ENCODE data around the gene ALDH18A1. TPM values are rescaled to one million over a fixed set of nuclear protein-coding genes. Genes with fewer than 3 reads are reported as not detected.

ALDH18A1 gene
- total and polyA plus RNA-seq, 2 experiments from 2014 or later: 92.4 to 121 TPM

GRCh38 chr10:95606922-95607321, 49.6 kb downstream of the ALDH18A1 start:
- no peak overlapping the region for H3K9ac ChIP-seq
- H3K4me2 ChIP-seq (ENCODE audit: unreplicated experiment): no peak overlapping the region
- DNase-seq: no peak
- 77 to 83% methylated on average over 3 of the region's 3 CpGs for WGBS, 2 experiments (ENCODE audit: low coverage in 1 of 2, low lambda C conversion rate in 2 of 2, missing lambda C conversion rate in 2 of 2)
- no peak overlapping the region for H3K27ac ChIP-seq
- in situ Hi-C loops (cut with MboI): loop anchor here (25.0 kb wide), 1 partner anchor 970 kb away; no protein-coding TSS in a partner anchor
- no peaks in the 10 kb centered on the region for H3K27me3 ChIP-seq (replicated peaks; ENCODE audit: insufficient read depth)
- no peak overlapping the region for H3K4me3 ChIP-seq
- no peaks in the 10 kb centered on the region for H3K9me3 ChIP-seq (ENCODE audit: low read depth)
- peaks cover 26% of the 10 kb centered on the region; the same call in 1 of the 2 replicates for H3F3A ChIP-seq (ENCODE audit: insufficient read depth)
- no peaks in the 10 kb centered on the region for H3K4me1 ChIP-seq (ENCODE audit: insufficient read depth)
- H3K36me3 ChIP-seq (ENCODE audit: low read depth): peaks cover 44% of the 10 kb centered on the region; the same call in 1 of the 2 replicates
- no peak overlapping the region for H2AFZ ChIP-seq
- TF ChIP-seq EZH2phosphoT487 (IDR thresholded peaks at IDR 0.05; ENCODE audit: insufficient read depth, low read depth) (no peak), EZH2 (IDR thresholded peaks at IDR 0.05; ENCODE audit: insufficient read depth, poor library complexity, severe bottlenecking) (no peak)
- H3K79me2 ChIP-seq (ENCODE audit: insufficient read depth): no peaks in the 10 kb centered on the region
- no peaks in the 10 kb centered on the region for H3K9me2 ChIP-seq (ENCODE audit: insufficient read depth)
- no peaks in the 10 kb centered on the region for H4K20me1 ChIP-seq (ENCODE audit: insufficient read depth)

GRCh38 chr10:95605163-95605562, 51.3 kb downstream of the ALDH18A1 start:
- H3K36me3 ChIP-seq (ENCODE audit: low read depth): peaks cover 33% of the 10 kb centered on the region; the same call in 1 of the 2 replicates
- H3K4me1 ChIP-seq (ENCODE audit: insufficient read depth): no peaks in the 10 kb centered on the region
- H3K4me3 ChIP-seq: no peak overlapping the region
- no peaks in the 10 kb centered on the region for H4K20me1 ChIP-seq (ENCODE audit: insufficient read depth)
- H3K27me3 ChIP-seq (replicated peaks; ENCODE audit: insufficient read depth): no peaks in the 10 kb centered on the region
- DNase-seq: no peak
- no peak overlapping the region for H3K27ac ChIP-seq
- no peak overlapping the region for H3K4me2 ChIP-seq (ENCODE audit: unreplicated experiment)
- H3K79me2 ChIP-seq (ENCODE audit: insufficient read depth): no peaks in the 10 kb centered on the region
- 58 to 60% methylated on average over 3 of the region's 3 CpGs for WGBS, 2 experiments (ENCODE audit: low coverage in 1 of 2, low lambda C conversion rate in 2 of 2, missing lambda C conversion rate in 2 of 2)
- in situ Hi-C loops (cut with MboI): loop anchor here (25.0 kb wide), 1 partner anchor 968 kb away; no protein-coding TSS in a partner anchor
- H2AFZ ChIP-seq: no peak overlapping the region
- peaks cover 26% of the 10 kb centered on the region; the same call in 1 of the 2 replicates for H3F3A ChIP-seq (ENCODE audit: insufficient read depth)
- H3K9me2 ChIP-seq (ENCODE audit: insufficient read depth): no peaks in the 10 kb centered on the region
- no peak overlapping the region for H3K9ac ChIP-seq
- H3K9me3 ChIP-seq (ENCODE audit: low read depth): no peaks in the 10 kb centered on the region
- TF ChIP-seq EZH2phosphoT487 (IDR thresholded peaks at IDR 0.05; ENCODE audit: insufficient read depth, low read depth): no peak
- TF ChIP-seq EZH2 (IDR thresholded peaks at IDR 0.05; ENCODE audit: insufficient read depth, poor library complexity, severe bottlenecking): no peak

GRCh38 chr10:95604630-95605029, 51.9 kb downstream of the ALDH18A1 start:
- no peak for DNase-seq
- Histone ChIP-seq H2AFZ (no peak overlapping the region), H3K27ac (no peak overlapping the region), H3K9me3 (ENCODE audit: low read depth) (no peaks in the 10 kb centered on the region), H3K4me2 (ENCODE audit: unreplicated experiment) (no peak overlapping the region), H3K9ac (no peak overlapping the region), H3K36me3 (ENCODE audit: low read depth) (peaks cover 29% of the 10 kb centered on the region; the same call in 1 of the 2 replicates), H3K9me2 (ENCODE audit: insufficient read depth) (no peaks in the 10 kb centered on the region), H4K20me1 (ENCODE audit: insufficient read depth) (no peaks in the 10 kb centered on the region), H3K4me3 (no peak overlapping the region), H3K4me1 (ENCODE audit: insufficient read depth) (no peaks in the 10 kb centered on the region), H3F3A (ENCODE audit: insufficient read depth) (peaks cover 26% of the 10 kb centered on the region; the same call in 1 of the 2 replicates), H3K79me2 (ENCODE audit: insufficient read depth) (no peaks in the 10 kb centered on the region), H3K27me3 (replicated peaks; ENCODE audit: insufficient read depth) (no peaks in the 10 kb centered on the region)
- in situ Hi-C loops (cut with MboI): loop anchor here (25.0 kb wide), 1 partner anchor 967 kb away; no protein-coding TSS in a partner anchor
- TF ChIP-seq EZH2phosphoT487 (IDR thresholded peaks at IDR 0.05; ENCODE audit: insufficient read depth, low read depth) (no peak), EZH2 (IDR thresholded peaks at IDR 0.05; ENCODE audit: insufficient read depth, poor library complexity, severe bottlenecking) (no peak)

- Histone ChIP-seq H2AFZ (no peak overlapping the region), H3K4me3 (no peak overlapping the region), H3K27ac (no peak overlapping the region), H3K4me2 (ENCODE audit: unreplicated experiment) (no peak overlapping the region), H3K9me2 (ENCODE audit: insufficient read depth) (no peaks in the 10 kb centered on the region), H3K79me2 (ENCODE audit: insufficient read depth) (no peaks in the 10 kb centered on the region), H3K4me1 (ENCODE audit: insufficient read depth) (no peaks in the 10 kb centered on the region), H3F3A (ENCODE audit: insufficient read depth) (peaks cover 16% of the 10 kb centered on the region; the same call in 1 of the 2 replicates), H3K9ac (no peak overlapping the region), H3K36me3 (ENCODE audit: low read depth) (peaks cover 15% of the 10 kb centered on the region; the same call in 1 of the 2 replicates), H3K27me3 (replicated peaks; ENCODE audit: insufficient read depth) (0 out of 2 replicates have a peak, but pooled peaks cover 3% of the 10 kb centered on the region), H3K9me3 (ENCODE audit: low read depth) (no peaks in the 10 kb centered on the region), H4K20me1 (ENCODE audit: insufficient read depth) (no peaks in the 10 kb centered on the region)
- WGBS, 2 experiments (ENCODE audit: low coverage in 1 of 2, low lambda C conversion rate in 2 of 2, missing lambda C conversion rate in 2 of 2): 58 to 59% methylated on average over 6 of the region's 6 CpGs
- TF ChIP-seq EZH2 (IDR thresholded peaks at IDR 0.05; ENCODE audit: insufficient read depth, poor library complexity, severe bottlenecking) (no peak), EZH2phosphoT487 (IDR thresholded peaks at IDR 0.05; ENCODE audit: insufficient read depth, low read depth) (no peak)
- in situ Hi-C loops (cut with MboI): loop anchor here (25.0 kb wide), 1 partner anchor 965 kb away; no protein-coding TSS in a partner anchor
- no peak for DNase-seq
These were observed 54.1 kb downstream of the ALDH18A1 start for GRCh38 chr10:95602382-95602781.
